LNCAP (cell line): ENCODE results near the gene NGB.

ENCODE experiments used
- TF ChIP-seq, protein P1 (sequence below): fragments of 450-650 bp; IDR thresholded peaks from 2 replicates; pipeline ENCODE4 v1.5.1; 2017; ENCODE audit warnings: mild to moderate bottlenecking

Gene NGB

DNA sequence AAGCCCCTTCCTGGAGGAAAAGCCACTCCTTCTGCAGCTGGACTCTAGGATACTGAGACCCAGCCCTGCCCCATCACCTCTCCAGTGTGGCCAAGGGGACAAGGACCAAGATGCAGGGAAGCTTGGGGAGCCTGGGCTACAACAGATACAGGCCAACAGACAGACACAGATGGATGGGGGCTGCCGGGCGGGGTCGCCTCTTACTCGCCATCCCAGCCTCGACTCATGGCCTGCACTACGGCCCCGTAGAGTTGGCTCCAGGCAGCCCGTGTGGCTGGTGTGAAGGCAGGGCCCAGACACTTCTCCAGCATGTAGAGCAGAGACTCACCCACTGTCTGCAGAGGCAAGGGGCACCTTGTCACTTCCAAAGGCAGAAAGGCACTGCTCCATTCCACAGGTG lies 4.7 kb downstream of the NGB start:
- TF ChIP-seq, protein P1, sequence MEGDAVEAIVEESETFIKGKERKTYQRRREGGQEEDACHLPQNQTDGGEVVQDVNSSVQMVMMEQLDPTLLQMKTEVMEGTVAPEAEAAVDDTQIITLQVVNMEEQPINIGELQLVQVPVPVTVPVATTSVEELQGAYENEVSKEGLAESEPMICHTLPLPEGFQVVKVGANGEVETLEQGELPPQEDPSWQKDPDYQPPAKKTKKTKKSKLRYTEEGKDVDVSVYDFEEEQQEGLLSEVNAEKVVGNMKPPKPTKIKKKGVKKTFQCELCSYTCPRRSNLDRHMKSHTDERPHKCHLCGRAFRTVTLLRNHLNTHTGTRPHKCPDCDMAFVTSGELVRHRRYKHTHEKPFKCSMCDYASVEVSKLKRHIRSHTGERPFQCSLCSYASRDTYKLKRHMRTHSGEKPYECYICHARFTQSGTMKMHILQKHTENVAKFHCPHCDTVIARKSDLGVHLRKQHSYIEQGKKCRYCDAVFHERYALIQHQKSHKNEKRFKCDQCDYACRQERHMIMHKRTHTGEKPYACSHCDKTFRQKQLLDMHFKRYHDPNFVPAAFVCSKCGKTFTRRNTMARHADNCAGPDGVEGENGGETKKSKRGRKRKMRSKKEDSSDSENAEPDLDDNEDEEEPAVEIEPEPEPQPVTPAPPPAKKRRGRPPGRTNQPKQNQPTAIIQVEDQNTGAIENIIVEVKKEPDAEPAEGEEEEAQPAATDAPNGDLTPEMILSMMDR: no peak

GRCh38 chr14:77265561-77266335 lies 5.3 kb downstream of the NGB start:
- TF ChIP-seq, protein P1: no peak

GRCh38 chr14:77265187-77265515 lies 5.9 kb downstream of the NGB start:
- TF ChIP-seq, protein P1: no peak

DNA sequence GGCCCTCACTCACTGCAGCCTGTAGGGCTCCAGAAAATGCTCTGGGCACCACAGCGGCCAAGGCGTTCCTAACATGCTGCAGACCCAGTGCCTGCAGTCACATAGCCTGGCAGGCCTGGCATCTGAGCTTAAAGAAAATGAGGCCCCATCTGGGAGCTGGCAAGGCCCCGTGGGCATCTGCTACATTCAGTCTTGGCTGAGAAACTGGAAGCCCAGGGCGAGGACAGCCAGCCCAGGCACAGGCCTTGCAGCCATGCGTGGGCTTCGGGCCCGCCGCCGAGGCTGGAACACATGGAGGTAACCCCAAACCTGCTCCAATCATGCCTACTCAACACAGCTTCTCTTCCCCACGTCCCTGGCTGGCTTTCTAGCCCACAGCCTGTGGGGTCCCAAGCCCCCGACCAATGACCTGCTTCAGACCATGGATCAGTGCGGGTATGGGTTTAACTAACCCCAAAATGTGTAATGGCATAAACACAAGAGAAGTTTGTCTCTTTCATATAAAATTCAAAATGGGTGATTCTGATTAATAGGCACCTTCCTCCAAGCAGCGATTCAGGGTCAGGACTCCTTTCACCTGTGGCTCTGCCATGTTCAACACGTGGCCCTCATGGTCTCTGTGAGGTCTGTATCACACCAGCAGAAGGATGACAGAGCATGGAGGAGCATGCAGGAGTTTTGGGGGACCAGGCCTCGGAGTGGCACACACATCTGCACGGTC lies 6.4 kb downstream of the NGB start:
- TF ChIP-seq, protein P1: no peak

- TF ChIP-seq, protein P1: no peak
These were observed 10.4 kb downstream of the NGB start for GRCh38 chr14:77260631-77261030.

- TF ChIP-seq, protein P1: no peak
These were observed 10.8 kb downstream of the NGB start for GRCh38 chr14:77260199-77260598.

DNA sequence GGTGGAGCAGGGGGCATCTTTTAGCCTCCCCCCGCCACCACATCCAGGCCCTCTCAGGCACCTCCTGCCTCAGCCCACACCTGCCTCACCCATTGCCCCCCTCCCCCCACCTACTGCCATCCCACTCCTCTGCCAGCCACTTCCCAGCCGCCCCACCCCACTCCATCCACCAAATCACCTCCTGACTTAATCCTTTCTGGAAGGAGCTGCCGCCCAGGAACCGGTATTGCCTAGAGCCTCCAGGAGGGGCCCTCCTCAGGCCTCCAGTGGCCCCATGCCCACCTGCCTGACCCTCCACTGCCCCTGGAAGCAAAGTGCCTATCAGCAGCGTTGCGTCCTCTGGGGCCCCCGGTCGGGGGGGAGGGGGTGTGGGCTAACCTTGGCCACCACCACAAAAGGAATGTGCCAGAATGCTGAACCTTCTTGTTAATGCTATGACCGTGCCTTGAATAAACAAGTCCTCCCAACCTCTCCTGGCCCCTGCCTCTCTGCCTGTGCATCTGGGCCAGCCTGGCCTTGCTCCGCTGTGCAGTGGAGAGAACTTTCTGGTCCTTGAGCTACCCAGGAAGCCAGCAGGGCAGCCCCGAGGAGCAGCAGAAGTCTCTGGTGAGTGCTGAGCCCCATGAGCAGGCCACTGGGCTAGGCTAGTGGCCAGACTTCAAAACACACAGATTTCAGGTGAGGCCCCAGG lies 11.8 kb downstream of the NGB start:
- TF ChIP-seq, protein P1: no peak
